Pons (tissue), 1 donor: ENCODE measurements around the gene DLG2.
"Not testable (repeated sequence)": the region's sequence is repeated elsewhere in the genome, so short reads cannot be mapped to it uniquely, and the experiment has no call there.

Experiments used
- DNase-seq: peaks from one replicate; pipeline ENCODE4 v3.0.0-alpha.2; 2016; ENCODE audit warnings: low spot score

DLG2 gene

GRCh38 chr11:85316967-85317366 lies 310.2 kb downstream of the DLG2 start:
- peak; percentile 24 for DNase-seq

- no peak for DNase-seq
Observed at GRCh38 chr11:85313741-85314140, 313.4 kb downstream of the DLG2 start.

- no peak for DNase-seq
Observed at GRCh38 chr11:85310479-85310878, 316.7 kb downstream of the DLG2 start.

- DNase-seq, result no peak
Observed at GRCh38 chr11:85307366-85307765, 319.8 kb downstream of the DLG2 start.

- DNase-seq, result no peak
Observed at GRCh38 chr11:85301895-85302678, 325.1 kb downstream of the DLG2 start.

- DNase-seq, result no peak
Observed at GRCh38 chr11:85299258-85299942, 327.7 kb downstream of the DLG2 start.

- no peak for DNase-seq
Observed at GRCh38 chr11:85295694-85296271, 331.4 kb downstream of the DLG2 start.

GRCh38 chr11:85281550-85281949 lies 345.6 kb downstream of the DLG2 start:
- DNase-seq, result no peak

- no peak for DNase-seq
Observed at GRCh38 chr11:85279267-85279666, 347.9 kb downstream of the DLG2 start.

- no peak for DNase-seq
Observed at GRCh38 chr11:85277693-85278092, 349.5 kb downstream of the DLG2 start.

- DNase-seq, result no peak
Observed at GRCh38 chr11:85276332-85276731, 350.8 kb downstream of the DLG2 start.

- DNase-seq, result not testable (repeated sequence)
Observed at GRCh38 chr11:85270315-85270714, 356.8 kb downstream of the DLG2 start.

- no peak for DNase-seq
Observed at GRCh38 chr11:85269109-85269508, 358.0 kb downstream of the DLG2 start.

- DNase-seq, result no peak
Observed at GRCh38 chr11:85266646-85267045, 360.5 kb downstream of the DLG2 start.

- DNase-seq, result no peak
Observed at GRCh38 chr11:85263328-85263727, 363.8 kb downstream of the DLG2 start.

- DNase-seq, result no peak
Observed at GRCh38 chr11:85257837-85258236, 369.3 kb downstream of the DLG2 start.

GRCh38 chr11:85256433-85256832 lies 370.7 kb downstream of the DLG2 start:
- DNase-seq, result no peak

- no peak for DNase-seq
Observed at GRCh38 chr11:85249482-85249881, 377.7 kb downstream of the DLG2 start.

GRCh38 chr11:85247797-85248196 lies 379.3 kb downstream of the DLG2 start:
- DNase-seq, result no peak

GRCh38 chr11:85238906-85239305 lies 388.2 kb downstream of the DLG2 start:
- no peak for DNase-seq

GRCh38 chr11:85238038-85238437 lies 389.1 kb downstream of the DLG2 start:
- not testable (repeated sequence) for DNase-seq

- no peak for DNase-seq
Observed at GRCh38 chr11:85236211-85236610, 390.9 kb downstream of the DLG2 start.

- DNase-seq, result no peak
Observed at GRCh38 chr11:85232559-85232958, 394.6 kb downstream of the DLG2 start.
